Body of pancreas (tissue), 4 donors: ENCODE results near the gene CDC25B. TPM values are rescaled to one million over a fixed set of nuclear protein-coding genes. Genes with fewer than 3 reads are reported as not detected.
A peak's percentile ranks its signal among the peaks of the same experiment; 100 is the strongest.

Experiments used
- ATAC-seq: fragments of 150-250 bp; one replicate; pipeline ENCODE4 v1.9.1; 2016
- DNase-seq, 4 donors: peaks; one replicate each; pipeline ENCODE4 v3.0.0-alpha.2; 2019
- H3K27ac ChIP-seq, 4 donors: fragments of 200-600 bp; sonication (generic); 1 replicate in 3 of 4; 2 replicates in 1 of 4; pipeline versions ENCODE4 v1.5.1 to v1.6.1; 2016 to 2019; ENCODE audit warnings: mild to moderate bottlenecking in 1 of 4, mixed read lengths in 1 of 4, moderate library complexity in 1 of 4
- H3K27me3 ChIP-seq, 2 donors: fragments of 200-600 bp; sonication (generic); one replicate each; pipeline ENCODE4 v1.6.0; 2016; ENCODE audit warnings: mild to moderate bottlenecking in 1 of 2
- H3K36me3 ChIP-seq, 2 donors: fragments of 200-600 bp; sonication (generic); replicated peaks in 1 of 2; 2 replicates each; pipeline ENCODE4 v1.5.1; 2016; ENCODE audit warnings: low read depth in 2 of 2; ENCODE audit not compliant: insufficient read depth in 1 of 2
- H3K4me1 ChIP-seq: fragments of 200-600 bp; sonication (generic); one replicate; pipeline ENCODE4 v1.6.0; 2016
- H3K4me3 ChIP-seq, 2 donors: fragments of 200-600 bp; sonication (generic); 1 replicate in 1 of 2; 2 replicates in 1 of 2; pipeline ENCODE4 v1.5.1; 2016 to 2019
- H3K9me3 ChIP-seq, 3 donors: fragments of 200-600 bp; sonication (generic); 1 replicate in 2 of 3; 2 replicates in 1 of 3; pipeline ENCODE4 v1.5.1; 2016
- CTCF ChIP-seq, 7 experiments: fragments of 450-650 bp in 4 of 7; fragments of 200-600 bp in 3 of 7; sonication (generic) in 3 of 7; IDR thresholded peaks; one replicate each; pipeline ENCODE4 v1.5.1; 2016 to 2019; ENCODE audit warnings: antibody characterized with exemption in 7 of 7
- POLR2A ChIP-seq, 3 donors: fragments of 450-650 bp; IDR thresholded peaks; one replicate each; pipeline ENCODE4 v1.6.1; 2016; ENCODE audit warnings: antibody characterized with exemption in 3 of 3, mild to moderate bottlenecking in 2 of 3
- WGBS, 2 donors: methylation state at CpG; one replicate each; pipeline ENCODE4 v1.1.5; 2017; 5-methylcytosine and 5-hydroxymethylcytosine counted together
- intact Hi-C: fragments of 100-400 bp; cut with DNase I; formaldehyde crosslinking; loops from one replicate; pipeline ENCODE4 v1.15.1; 2023
- total RNA-seq, 2 donors: library from RNA; depleted of rRNA; stranded (reverse); fragments of >200 nt; gene quantifications; one replicate each; pipeline ENCODE4 v1.1.0, GENCODE V29; 2016

Gene CDC25B
- total RNA-seq, 2 donors from 2014 or later, result 8.8 to 22.7 TPM

- no peak overlapping the region for H3K4me3 ChIP-seq
- no peaks in the 10 kb centered on the region for H3K9me3 ChIP-seq
- DNase-seq (no peak), ATAC-seq (no peak)
- peak overlapping the region; percentile 91 to 92 (median 91) for H3K27ac ChIP-seq
- intact Hi-C loops, result no loop called here
- H3K4me1 ChIP-seq, result peaks cover 75% of the 10 kb centered on the region
- TF ChIP-seq CTCF (IDR thresholded peaks at IDR 0.05), result no peak
- TF ChIP-seq POLR2A (IDR thresholded peaks at IDR 0.05), result no peak
- WGBS, 2 donors, result 89 to 93% methylated on average over 3 of the region's 3 CpGs
- no peaks in the 10 kb centered on the region for H3K36me3 ChIP-seq
- H3K27me3 ChIP-seq, result no peaks in the 10 kb centered on the region
These were observed 12.4 kb downstream of the CDC25B start for GRCh38 chr20:3808544-3808943.

- Histone ChIP-seq H3K4me3 (no peak overlapping the region), H3K4me1 (peaks cover 67% of the 10 kb centered on the region), H3K27ac (peak overlapping the region; percentile 86 to 95 (median 90)), H3K36me3 (no peaks in the 10 kb centered on the region), H3K9me3 (no peaks in the 10 kb centered on the region), H3K27me3 (no peaks in the 10 kb centered on the region)
- DNase-seq, result peak; percentile 99 to 100 (median 100)
- ATAC-seq, result peak; percentile 91
- 5 to 7% methylated on average over 16 to 20 of the region's 20 CpGs for WGBS, 2 donors
- intact Hi-C loops, result no loop called here
- TF ChIP-seq POLR2A (IDR thresholded peaks at IDR 0.05), result peak in 2 of 3 donors; percentile 75 to 86
- TF ChIP-seq CTCF (IDR thresholded peaks at IDR 0.05), result peak in 1 of 7 experiments; percentile 21
These were observed 15.6 kb downstream of the CDC25B start for GRCh38 chr20:3811467-3812258.

- Histone ChIP-seq H3K36me3 (no peaks in the 10 kb centered on the region), H3K27ac (peak overlapping the region; percentile 86 to 95 (median 90)), H3K4me3 (no peak overlapping the region), H3K4me1 (peaks cover 61% of the 10 kb centered on the region), H3K9me3 (no peaks in the 10 kb centered on the region), H3K27me3 (no peaks in the 10 kb centered on the region)
- WGBS, 2 donors, result 92% methylated on average over 8 to 9 of the region's 9 CpGs
- DNase-seq (no peak), ATAC-seq (no peak)
- TF ChIP-seq CTCF (IDR thresholded peaks at IDR 0.05) (no peak), POLR2A (IDR thresholded peaks at IDR 0.05) (no peak)
- intact Hi-C loops, result no loop called here
These were observed 16.2 kb downstream of the CDC25B start for GRCh38 chr20:3812259-3812681.

GRCh38 chr20:3812975-3813847 lies 17.1 kb downstream of the CDC25B start:
- DNase-seq (peak in 2 of 4 donors; percentile 40 to 45), ATAC-seq (no peak)
- WGBS, 2 donors, result 49 to 58% methylated on average over 8 of the region's 8 CpGs
- no peak overlapping the region for H3K4me3 ChIP-seq
- H3K4me1 ChIP-seq, result peaks cover 61% of the 10 kb centered on the region
- H3K36me3 ChIP-seq, result no peaks in the 10 kb centered on the region
- no peaks in the 10 kb centered on the region for H3K9me3 ChIP-seq
- intact Hi-C loops, result no loop called here
- H3K27ac ChIP-seq, result peak overlapping the region; percentile 59 to 95 (median 90)
- no peaks in the 10 kb centered on the region for H3K27me3 ChIP-seq
- TF ChIP-seq CTCF (IDR thresholded peaks at IDR 0.05), result no peak
